Naive thymus-derived CD8-positive, alpha-beta T cell (primary cell): ENCODE measurements around the gene C1orf226. TPM values are rescaled to one million over a fixed set of nuclear protein-coding genes. Genes with fewer than 3 reads are reported as not detected.
"Not testable (repeated sequence)": the region's sequence is repeated elsewhere in the genome, so short reads cannot be mapped to it uniquely, and the experiment has no call there.

ENCODE experiments used
- ATAC-seq, 2 donors: fragments of 150-1000 bp; cut with Tn5 transposase in 1 of 2; sonication (Bioruptor Pico), chemical (Tn5 transposase) in 1 of 2; 1 replicate in 1 of 2; 2 replicates in 1 of 2; pipeline ENCODE4 v1.10.0; 2021; ENCODE audit warnings: mild to moderate bottlenecking in 2 of 2, moderate library complexity in 2 of 2
- POLR2A ChIA-PET: fragments of 350-600 bp; sonication (Branson Sonifier 250); formaldehyde crosslinking; loops from one replicate; lab custom pipeline; 2021; ENCODE audit warnings: antibody characterized with exemption; lab: Charles Lee
- DNase-seq, 10 donors: peaks; one replicate each; pipeline versions ENCODE4 v3.0.0 to v3.0.0-alpha.2; 2020 to 2022
- H3K27ac Mint-ChIP-seq, 10 donors: one replicate each; pipeline ENCODE4 v1.8.0; 2020 to 2022; ENCODE audit warnings: mild to moderate bottlenecking in 10 of 10, mixed read lengths in 10 of 10, moderate library complexity in 4 of 10, inconsistent platforms in 1 of 10
- H3K27me3 Mint-ChIP-seq, 5 donors: one replicate each; pipeline ENCODE4 v1.8.0; 2021 to 2022; ENCODE audit warnings: mixed read lengths in 5 of 5
- H3K36me3 Mint-ChIP-seq, 3 donors: one replicate each; pipeline ENCODE4 v1.8.0; 2020 to 2022; ENCODE audit warnings: mixed read lengths in 3 of 3, mild to moderate bottlenecking in 2 of 3, inconsistent platforms in 1 of 3
- H3K4me1 Mint-ChIP-seq, 4 donors: one replicate each; pipeline ENCODE4 v1.8.0; 2021 to 2022; ENCODE audit warnings: mixed read lengths in 4 of 4
- H3K4me3 Mint-ChIP-seq, 10 donors: one replicate each; pipeline ENCODE4 v1.8.0; 2020 to 2022; ENCODE audit warnings: mild to moderate bottlenecking in 10 of 10, mixed read lengths in 10 of 10, moderate library complexity in 6 of 10, inconsistent platforms in 1 of 10
- H3K9me3 Mint-ChIP-seq, 9 donors: one replicate each; pipeline ENCODE4 v1.8.0; 2020 to 2022; ENCODE audit warnings: mixed read lengths in 9 of 9, mild to moderate bottlenecking in 3 of 9, inconsistent platforms in 1 of 9, moderate library complexity in 1 of 9
- polyA plus RNA-seq, 3 donors: library from polyadenylated mRNA; unstranded; fragments of 300-500 nt; fragmentation: Illumina TruSeq; gene quantifications; one replicate each; pipeline ENCODE4 v1.2.3, GENCODE V29; 2021
- total RNA-seq, 8 experiments: library from RNA in 2 of 8; stranded (reverse) in 2 of 8; gene quantifications; one replicate each; pipeline ENCODE4 v1.2.3 and lab custom pipeline; 2021 to 2026

Gene C1orf226, protein sequence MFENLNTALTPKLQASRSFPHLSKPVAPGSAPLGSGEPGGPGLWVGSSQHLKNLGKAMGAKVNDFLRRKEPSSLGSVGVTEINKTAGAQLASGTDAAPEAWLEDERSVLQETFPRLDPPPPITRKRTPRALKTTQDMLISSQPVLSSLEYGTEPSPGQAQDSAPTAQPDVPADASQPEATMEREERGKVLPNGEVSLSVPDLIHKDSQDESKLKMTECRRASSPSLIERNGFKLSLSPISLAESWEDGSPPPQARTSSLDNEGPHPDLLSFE
- under 1 TPM in 1 of 2 experiments, not detected in 1; 0.22 TPM for total RNA-seq
- not detected for polyA plus RNA-seq
- total RNA-seq (lab: John Stamatoyannopoulos, UW): 0 to 0.32 (median 0.12) reads per million in 6 experiments

DNA sequence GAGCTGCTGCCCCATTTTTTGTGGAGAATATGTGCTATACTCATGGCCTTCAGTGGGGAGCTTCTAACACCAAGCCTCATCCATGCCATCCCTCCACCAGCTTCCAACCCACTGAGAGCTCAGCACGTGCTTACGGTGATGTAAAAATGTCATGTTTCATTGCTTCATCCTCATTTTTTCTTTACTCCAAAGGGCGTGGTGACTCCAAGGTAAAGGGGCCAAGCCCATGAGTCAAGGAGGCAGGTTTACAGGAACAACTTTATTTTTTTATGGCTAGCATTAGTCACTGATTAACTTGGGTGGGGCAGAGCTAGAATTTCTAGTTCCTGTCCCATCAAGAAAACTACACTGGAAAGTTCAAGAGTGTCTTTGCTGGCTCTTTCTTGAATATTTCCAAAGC is at the start of gene C1orf226:
C1orf226 (plus strand) TSS at position 346 of the 400 bp plus-strand sequence. CDS start 174 bp downstream, outside the sequence.
- Mint-ChIP-seq H3K9me3 (no peaks in the 10 kb centered on the region), H3K27ac (no peak within 1 kb of the TSS), H3K4me1 (no peaks in the 10 kb centered on the region), H3K36me3 (no peaks in the 10 kb centered on the region), H3K27me3 (peaks cover 0 to 4% (median 0%) of the 10 kb centered on the region in 5 donors), H3K4me3 (no peak within 1 kb of the TSS)
- no peak for ATAC-seq
- DNase-seq: no peak
- POLR2A ChIA-PET: no interaction called here

DNA sequence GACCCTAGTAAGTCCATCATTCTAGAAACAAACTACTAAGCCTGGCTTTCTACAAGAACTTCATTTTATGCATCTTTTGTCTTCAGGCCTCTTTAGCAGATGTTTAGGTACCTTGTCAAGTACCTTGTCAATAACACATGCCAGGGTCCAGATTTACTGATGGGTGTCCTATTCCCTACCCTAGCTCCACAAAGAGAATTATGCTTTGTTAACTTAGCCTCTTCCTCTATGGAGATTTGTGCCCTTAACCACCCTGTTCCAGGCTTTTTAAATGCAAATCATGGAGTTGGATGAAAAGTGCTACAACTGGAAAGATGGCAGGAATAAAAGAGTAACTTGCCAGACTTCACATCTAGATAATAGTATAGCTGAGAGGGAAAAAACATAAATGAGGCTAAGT is 47.5 kb upstream of the C1orf226 start:
- ATAC-seq: no peak
- H3K9me3 Mint-ChIP-seq: no peaks in the 10 kb centered on the region

DNA sequence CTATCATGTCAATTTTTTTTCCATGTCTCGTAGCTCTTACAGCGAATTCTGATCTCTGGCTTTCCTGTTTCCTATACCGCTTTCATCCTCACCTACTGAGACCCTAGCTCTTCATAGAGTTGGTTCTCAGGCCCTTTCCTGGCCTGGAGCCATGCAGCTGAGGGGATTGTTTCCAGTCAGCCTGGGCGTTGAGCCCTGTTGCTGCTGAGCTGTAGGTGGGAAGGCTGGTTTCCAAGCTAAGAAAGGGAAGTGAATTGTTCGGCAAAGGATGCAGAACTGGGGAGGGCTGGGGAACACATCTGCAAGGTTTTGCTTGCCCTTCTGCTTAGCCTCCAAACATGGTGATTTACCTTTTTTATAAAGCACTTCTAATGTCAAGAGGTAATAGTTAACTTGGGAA is 46.4 kb upstream of the C1orf226 start:
- H3K4me3 Mint-ChIP-seq: no peak overlapping the region
- no peaks in the 10 kb centered on the region for H3K4me1 Mint-ChIP-seq
- DNase-seq (no peak), ATAC-seq (no peak)
- no peak overlapping the region for H3K27ac Mint-ChIP-seq
- peaks cover 0 to 19% (median 13%) of the 10 kb centered on the region in 5 donors for H3K27me3 Mint-ChIP-seq
- POLR2A ChIA-PET: no interaction called here
- no peaks in the 10 kb centered on the region for H3K9me3 Mint-ChIP-seq
- H3K36me3 Mint-ChIP-seq: no peaks in the 10 kb centered on the region

More for the DNA sequence above, 47.5 kb upstream of the C1orf226 start:
- H3K27me3 Mint-ChIP-seq: peaks cover 0 to 16% (median 13%) of the 10 kb centered on the region in 5 donors
- H3K27ac Mint-ChIP-seq: no peak overlapping the region
- POLR2A ChIA-PET: no interaction called here
- no peak for DNase-seq
- H3K4me1 Mint-ChIP-seq: no peaks in the 10 kb centered on the region
- H3K4me3 Mint-ChIP-seq: no peak overlapping the region
- H3K36me3 Mint-ChIP-seq: no peaks in the 10 kb centered on the region

DNA sequence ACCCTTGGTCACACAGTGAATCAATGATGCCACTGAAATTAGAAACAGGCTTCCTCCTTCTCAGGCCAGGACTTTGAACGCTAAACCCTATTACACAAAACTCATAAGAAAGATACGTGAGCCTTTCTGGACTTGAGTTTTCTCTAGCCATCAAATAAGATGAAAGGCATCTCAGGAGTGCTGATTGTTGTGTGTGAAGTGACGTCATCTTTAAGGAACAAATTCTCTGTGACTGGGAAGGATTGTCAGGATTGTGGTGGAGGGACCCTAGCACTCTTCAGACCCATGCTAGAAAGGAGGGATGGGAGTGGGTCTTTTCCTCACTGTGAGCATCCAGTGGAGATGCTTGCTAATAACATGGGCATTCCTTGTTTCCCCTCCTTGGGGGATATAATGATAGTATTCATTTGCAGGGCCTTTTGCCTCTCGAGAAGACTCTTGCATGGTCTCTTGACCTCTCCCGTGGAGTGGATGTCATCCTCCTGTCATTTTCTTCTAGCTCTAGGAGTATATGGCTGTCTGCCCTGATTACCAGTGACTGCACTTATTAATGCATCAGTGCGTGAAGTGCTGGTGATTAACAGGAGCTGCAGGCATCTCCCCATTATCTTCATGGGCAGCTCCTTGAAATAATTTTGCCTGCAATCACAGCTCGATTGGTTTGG is 44.8 kb upstream of the C1orf226 start:
- Mint-ChIP-seq H3K4me3 (no peak overlapping the region), H3K4me1 (no peaks in the 10 kb centered on the region)

DNA sequence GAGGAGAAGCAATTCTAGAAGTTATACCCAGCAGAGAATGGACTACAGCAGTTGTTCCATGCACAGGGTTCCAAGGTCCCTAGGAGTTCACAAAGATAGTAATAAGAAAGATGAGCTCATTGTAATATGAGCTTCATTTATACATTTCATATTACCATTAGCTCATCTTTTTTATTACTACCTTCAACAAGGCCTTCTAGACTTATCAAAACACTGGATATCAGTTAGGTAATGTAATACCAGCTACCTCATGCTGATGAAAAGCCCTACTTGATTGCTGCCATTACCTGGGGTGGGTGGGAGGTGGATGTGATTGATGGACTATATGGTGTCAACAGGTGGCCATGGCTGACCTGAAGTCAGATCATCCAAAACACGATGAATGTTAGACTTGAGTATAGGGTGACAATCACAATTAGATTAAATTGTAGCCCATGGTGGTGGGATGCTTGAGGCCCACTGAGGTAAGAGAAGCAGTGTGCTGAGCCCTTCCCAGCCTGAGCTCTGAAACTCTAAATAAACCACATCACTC is 39.0 kb upstream of the C1orf226 start:
- POLR2A ChIA-PET: no interaction called here
- Mint-ChIP-seq H3K4me3 (no peak overlapping the region), H3K36me3 (no peaks in the 10 kb centered on the region), H3K27ac (no peak overlapping the region), H3K4me1 (no peaks in the 10 kb centered on the region), H3K9me3 (no peaks in the 10 kb centered on the region), H3K27me3 (peaks cover 0 to 18% (median 8%) of the 10 kb centered on the region in 5 donors)
- ATAC-seq (no peak), DNase-seq (no peak)

More for the DNA sequence above, 44.8 kb upstream of the C1orf226 start:
- DNase-seq: no peak
- Mint-ChIP-seq H3K27me3 (peaks cover 0 to 18% (median 9%) of the 10 kb centered on the region in 5 donors), H3K36me3 (no peaks in the 10 kb centered on the region), H3K9me3 (no peaks in the 10 kb centered on the region), H3K27ac (no peak overlapping the region)
- POLR2A ChIA-PET: no interaction called here
- ATAC-seq: no peak

DNA sequence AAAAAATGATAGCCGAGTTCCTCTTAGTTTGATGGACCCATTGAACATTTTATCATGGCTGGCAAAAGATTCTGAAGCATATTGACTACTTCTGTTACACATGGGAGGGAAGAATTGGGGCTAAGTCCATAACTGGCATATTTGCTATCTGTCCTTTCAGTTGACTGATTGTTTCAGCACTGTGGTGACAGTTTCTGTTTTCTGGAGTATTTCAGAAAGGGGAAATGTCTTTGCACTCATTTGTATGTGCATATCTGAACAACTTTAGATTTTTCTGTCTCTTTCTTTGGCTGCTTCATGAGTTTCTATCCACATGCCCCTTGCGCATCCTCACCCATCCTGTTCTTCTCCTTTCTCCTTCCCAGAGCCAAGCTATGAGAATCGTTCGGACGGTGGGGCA is 38.1 kb upstream of the C1orf226 start:
- no peaks in the 10 kb centered on the region for H3K36me3 Mint-ChIP-seq
- no peaks in the 10 kb centered on the region for H3K9me3 Mint-ChIP-seq
- no peaks in the 10 kb centered on the region for H3K4me1 Mint-ChIP-seq
- DNase-seq (no peak), ATAC-seq (no peak)
- H3K27ac Mint-ChIP-seq: no peak overlapping the region
- POLR2A ChIA-PET: no interaction called here
- no peak overlapping the region for H3K4me3 Mint-ChIP-seq
- peaks cover 0 to 14% (median 4%) of the 10 kb centered on the region in 5 donors for H3K27me3 Mint-ChIP-seq

DNA sequence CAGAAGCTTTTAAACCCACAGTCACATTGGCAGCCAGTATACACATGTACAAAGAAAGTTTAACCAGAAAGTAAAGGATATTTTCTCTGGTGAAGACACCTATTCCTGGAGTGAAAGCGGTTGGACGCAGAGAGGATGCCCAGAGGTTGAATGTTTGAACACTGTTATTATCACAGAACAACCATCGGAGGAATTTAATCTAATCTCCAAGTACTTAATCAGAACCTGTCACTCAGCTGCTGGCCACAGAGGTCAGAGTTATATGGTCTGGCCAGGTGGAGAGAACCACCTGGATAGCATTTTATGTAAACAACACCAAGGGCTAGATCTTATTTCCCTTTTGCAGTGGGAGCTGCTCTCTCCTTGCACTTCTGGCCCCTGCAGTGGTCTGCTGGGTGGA is 34.2 kb upstream of the C1orf226 start:
- DNase-seq (no peak), ATAC-seq (no peak)
- no peaks in the 10 kb centered on the region for H3K9me3 Mint-ChIP-seq
- POLR2A ChIA-PET: no interaction called here
- H3K27ac Mint-ChIP-seq: no peak overlapping the region
- H3K4me3 Mint-ChIP-seq: no peak overlapping the region
- H3K4me1 Mint-ChIP-seq: peaks cover 0 to 3% (median 0%) of the 10 kb centered on the region in 4 donors
- no peaks in the 10 kb centered on the region for H3K36me3 Mint-ChIP-seq
- peaks cover 1 to 18% (median 4%) of the 10 kb centered on the region in 5 donors for H3K27me3 Mint-ChIP-seq

DNA sequence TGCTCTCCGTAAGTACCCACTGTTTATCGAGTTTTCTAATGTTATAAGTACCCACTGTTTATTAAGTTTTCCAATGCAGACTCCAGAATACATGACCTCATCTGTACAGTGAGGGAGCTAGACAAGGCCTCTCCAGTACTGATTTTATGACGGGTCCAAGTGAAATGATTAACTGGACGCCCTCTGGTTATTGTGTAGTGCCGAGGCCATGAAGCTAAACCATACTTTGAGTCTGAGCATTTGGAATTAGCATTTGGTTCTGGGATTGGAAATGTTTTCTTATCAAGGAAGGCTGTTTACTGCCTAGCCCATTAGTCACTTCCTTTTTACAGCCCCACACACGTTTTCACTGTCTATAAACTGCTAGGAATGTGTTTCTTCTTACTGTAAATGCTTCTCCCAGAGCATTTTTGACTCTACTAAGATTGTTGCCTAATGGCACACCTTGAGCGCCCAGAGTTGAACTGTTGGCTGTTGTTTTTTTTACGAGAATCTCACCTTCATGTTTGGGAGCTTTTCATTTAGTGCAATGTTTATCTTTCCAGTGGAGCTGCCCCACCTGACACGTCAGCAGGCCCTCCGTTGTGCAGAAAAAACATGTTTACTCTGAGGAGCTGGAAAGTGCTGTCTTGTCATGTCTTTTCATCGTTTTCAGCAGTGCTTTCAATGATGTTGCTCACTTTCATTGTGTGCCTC is 31.7 kb upstream of the C1orf226 start:
- Mint-ChIP-seq H3K36me3 (no peaks in the 10 kb centered on the region), H3K4me1 (peaks cover 0 to 3% (median 0%) of the 10 kb centered on the region in 4 donors), H3K27me3 (peaks cover 3 to 20% (median 9%) of the 10 kb centered on the region in 5 donors), H3K27ac (no peak overlapping the region), H3K4me3 (no peak overlapping the region), H3K9me3 (no peaks in the 10 kb centered on the region)
- ATAC-seq (no peak), DNase-seq (no peak)
- POLR2A ChIA-PET: no interaction called here

DNA sequence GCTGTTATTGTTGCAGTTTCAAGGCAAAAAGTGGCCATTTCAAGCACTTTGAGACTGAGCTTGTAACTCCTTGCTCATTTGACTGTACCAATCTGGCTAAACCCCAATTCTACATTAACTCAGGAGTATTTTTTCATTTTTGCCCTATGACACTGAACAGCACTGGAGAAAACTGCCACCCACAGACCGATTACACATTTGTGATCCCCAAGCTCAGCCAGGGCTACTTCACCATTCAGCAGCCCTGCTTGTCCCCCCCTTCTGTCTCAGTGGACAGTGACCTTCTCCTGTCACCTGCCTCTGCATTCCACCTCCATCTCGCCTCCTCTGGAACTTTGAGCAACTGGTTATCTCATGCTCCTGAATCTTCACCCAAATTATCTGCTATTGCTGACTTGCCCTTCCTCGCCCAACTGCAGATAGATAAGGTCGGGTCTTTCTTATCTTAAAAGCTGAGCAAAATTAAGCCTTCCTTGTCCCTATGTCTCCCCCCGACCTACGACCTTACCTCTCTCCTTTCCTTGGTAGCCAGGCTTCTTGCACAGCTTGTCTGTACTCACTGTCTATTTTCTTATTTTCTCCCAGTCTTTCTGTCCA is 30.2 kb upstream of the C1orf226 start:
- H3K4me1 Mint-ChIP-seq: peaks cover 0 to 3% (median 0%) of the 10 kb centered on the region in 4 donors
- no peaks in the 10 kb centered on the region for H3K36me3 Mint-ChIP-seq
- no peak overlapping the region for H3K4me3 Mint-ChIP-seq
- DNase-seq (no peak), ATAC-seq (no peak)
- H3K9me3 Mint-ChIP-seq: no peaks in the 10 kb centered on the region
- POLR2A ChIA-PET: no interaction called here
- H3K27me3 Mint-ChIP-seq: peaks cover 5 to 20% (median 9%) of the 10 kb centered on the region in 5 donors
- no peak overlapping the region for H3K27ac Mint-ChIP-seq

DNA sequence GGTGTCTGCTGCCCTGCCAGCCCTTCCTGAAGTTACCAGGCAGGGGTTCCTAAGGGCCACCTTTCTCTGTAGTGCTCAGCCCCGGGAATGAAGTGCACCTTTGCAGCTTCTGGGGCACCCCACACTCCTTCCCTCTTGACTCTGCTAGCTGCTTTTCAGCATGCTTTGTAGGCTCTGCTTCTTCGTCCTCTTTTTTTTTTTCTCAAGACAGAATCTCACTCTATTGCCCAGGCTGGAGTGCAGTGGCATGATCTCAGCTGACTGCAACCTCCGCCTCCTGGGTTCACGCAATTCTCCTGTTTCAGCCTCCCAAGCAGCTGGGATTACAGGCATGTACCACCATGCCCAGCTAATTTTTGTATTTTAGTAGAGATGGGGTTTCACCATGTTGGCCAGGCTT is 29.7 kb upstream of the C1orf226 start:
- POLR2A ChIA-PET, H3K36me3 Mint-ChIP-seq, H3K4me3 Mint-ChIP-seq, ATAC-seq, H3K27ac Mint-ChIP-seq, H3K9me3 Mint-ChIP-seq, DNase-seq, H3K4me1 Mint-ChIP-seq: not testable (repeated sequence)
- peaks cover 7 to 24% (median 9%) of the 10 kb centered on the region in 5 donors for H3K27me3 Mint-ChIP-seq

DNA sequence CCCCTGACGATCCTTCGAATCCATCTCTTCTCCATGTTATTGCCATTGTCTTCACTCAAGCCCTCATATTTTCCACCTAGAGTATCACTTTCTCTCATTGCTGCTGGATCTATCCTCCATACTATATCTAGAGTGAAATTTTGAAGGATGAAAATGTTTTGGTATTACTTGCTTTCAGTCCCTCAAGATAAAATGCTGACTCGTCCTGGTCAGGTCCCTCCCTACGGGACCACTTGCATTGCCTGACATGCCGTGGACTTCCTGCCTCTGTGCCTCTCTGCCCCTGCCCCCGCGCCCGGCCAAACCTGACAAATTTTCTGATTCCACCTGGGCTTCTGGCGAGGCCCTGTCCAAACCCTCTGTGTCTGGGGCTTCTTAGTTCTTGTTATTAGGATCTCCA is 28.4 kb upstream of the C1orf226 start:
- Mint-ChIP-seq H3K27ac (no peak overlapping the region), H3K27me3 (peaks cover 8 to 35% (median 11%) of the 10 kb centered on the region in 5 donors), H3K4me3 (no peak overlapping the region), H3K9me3 (no peaks in the 10 kb centered on the region), H3K36me3 (no peaks in the 10 kb centered on the region), H3K4me1 (peaks cover 0 to 3% (median 0%) of the 10 kb centered on the region in 4 donors)
- ATAC-seq (no peak), DNase-seq (no peak)
- POLR2A ChIA-PET: no interaction called here

DNA sequence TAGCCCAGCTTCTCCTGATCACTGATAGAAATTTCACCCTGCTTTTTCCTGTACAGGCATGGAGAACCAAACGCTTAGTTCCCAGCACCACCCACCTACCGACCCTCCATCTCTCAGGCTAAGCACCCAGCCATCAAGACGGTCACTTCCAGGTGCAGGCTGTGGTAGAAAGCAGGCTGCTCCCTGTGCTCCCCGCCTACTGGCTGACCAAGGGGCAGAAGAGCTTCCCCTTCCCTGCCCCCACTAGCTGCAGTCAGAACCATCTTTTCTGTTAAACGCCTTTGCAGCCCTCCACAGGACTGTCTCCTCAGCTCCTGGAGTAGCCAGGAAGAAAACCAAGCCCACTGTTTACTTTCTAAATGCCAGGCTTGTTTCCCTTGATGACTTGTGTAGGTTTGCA is 27.8 kb upstream of the C1orf226 start:
- Mint-ChIP-seq H3K27me3 (peaks cover 8 to 35% (median 11%) of the 10 kb centered on the region in 5 donors), H3K9me3 (no peaks in the 10 kb centered on the region), H3K36me3 (no peaks in the 10 kb centered on the region), H3K27ac (no peak overlapping the region), H3K4me1 (peaks cover 0 to 3% (median 0%) of the 10 kb centered on the region in 4 donors), H3K4me3 (no peak overlapping the region)
- POLR2A ChIA-PET: no interaction called here
- no peak for ATAC-seq
- no peak for DNase-seq
